Upper lobe of left lung (tissue), 4 donors: ENCODE data around the gene CAMP.

ENCODE experiments used
- EP300 ChIP-seq, 4 donors: sonication (generic); formaldehyde crosslinking; IDR thresholded peaks; one replicate each; pipeline ENCODE4 v1.5.1; 2017; ENCODE audit warnings: antibody characterized with exemption in 4 of 4, control low read depth in 2 of 4
- POLR2A ChIP-seq, 4 donors: fragments of 450-650 bp; IDR thresholded peaks; one replicate each; pipeline ENCODE4 v1.5.1; 2016 to 2017; ENCODE audit warnings: antibody characterized with exemption in 4 of 4, mild to moderate bottlenecking in 2 of 4
- POLR2AphosphoS5 ChIP-seq, 2 donors: sonication (generic); formaldehyde crosslinking; IDR thresholded peaks; one replicate each; pipeline ENCODE4 v1.5.1; 2017; ENCODE audit warnings: antibody characterized with exemption in 2 of 2
- TF ChIP-seq, protein P1 (sequence below), 6 experiments: fragments of 450-650 bp in 4 of 6; fragments of 200-600 bp in 2 of 6; sonication (generic) in 2 of 6; IDR thresholded peaks; one replicate each; pipeline ENCODE4 v1.5.1; 2016 to 2019; ENCODE audit warnings: antibody characterized with exemption in 6 of 6

GRCh38 chr3:48273594-48274211 is 50.4 kb downstream of the CAMP start:
- TF ChIP-seq POLR2A (IDR thresholded peaks at IDR 0.05): no peak
- TF ChIP-seq, protein P1, sequence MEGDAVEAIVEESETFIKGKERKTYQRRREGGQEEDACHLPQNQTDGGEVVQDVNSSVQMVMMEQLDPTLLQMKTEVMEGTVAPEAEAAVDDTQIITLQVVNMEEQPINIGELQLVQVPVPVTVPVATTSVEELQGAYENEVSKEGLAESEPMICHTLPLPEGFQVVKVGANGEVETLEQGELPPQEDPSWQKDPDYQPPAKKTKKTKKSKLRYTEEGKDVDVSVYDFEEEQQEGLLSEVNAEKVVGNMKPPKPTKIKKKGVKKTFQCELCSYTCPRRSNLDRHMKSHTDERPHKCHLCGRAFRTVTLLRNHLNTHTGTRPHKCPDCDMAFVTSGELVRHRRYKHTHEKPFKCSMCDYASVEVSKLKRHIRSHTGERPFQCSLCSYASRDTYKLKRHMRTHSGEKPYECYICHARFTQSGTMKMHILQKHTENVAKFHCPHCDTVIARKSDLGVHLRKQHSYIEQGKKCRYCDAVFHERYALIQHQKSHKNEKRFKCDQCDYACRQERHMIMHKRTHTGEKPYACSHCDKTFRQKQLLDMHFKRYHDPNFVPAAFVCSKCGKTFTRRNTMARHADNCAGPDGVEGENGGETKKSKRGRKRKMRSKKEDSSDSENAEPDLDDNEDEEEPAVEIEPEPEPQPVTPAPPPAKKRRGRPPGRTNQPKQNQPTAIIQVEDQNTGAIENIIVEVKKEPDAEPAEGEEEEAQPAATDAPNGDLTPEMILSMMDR (IDR thresholded peaks at IDR 0.05): peak; percentile 65 to 84 (median 76)
- no peak for TF ChIP-seq EP300 (IDR thresholded peaks at IDR 0.05)
- no peak for TF ChIP-seq POLR2AphosphoS5 (IDR thresholded peaks at IDR 0.05)
